Gastroesophageal sphincter (tissue), 3 donors: Measurements from ENCODE around the gene SEPTIN11.

Source experiments
- CTCF ChIP-seq, 4 experiments: fragments of 200-600 bp in 2 of 4; fragments of 450-650 bp in 2 of 4; sonication (generic) in 1 of 4; IDR thresholded peaks; one replicate each; pipeline ENCODE4 v1.5.1; 2017 to 2019; ENCODE audit warnings: antibody characterized with exemption in 4 of 4, mild to moderate bottlenecking in 2 of 4, moderate library complexity in 2 of 4
- EP300 ChIP-seq: sonication (generic); formaldehyde crosslinking; IDR thresholded peaks from one replicate; pipeline ENCODE4 v1.6.1; 2017; ENCODE audit warnings: antibody characterized with exemption, mild to moderate bottlenecking
- POLR2A ChIP-seq, 2 donors: fragments of 450-650 bp; IDR thresholded peaks; one replicate each; pipeline ENCODE4 v1.6.1; 2017; ENCODE audit warnings: antibody characterized with exemption in 2 of 2, mild to moderate bottlenecking in 2 of 2, moderate library complexity in 1 of 2
- POLR2AphosphoS5 ChIP-seq: sonication (generic); formaldehyde crosslinking; IDR thresholded peaks from one replicate; pipeline ENCODE4 v1.6.1; 2017; ENCODE audit warnings: antibody characterized with exemption

- TF ChIP-seq CTCF (IDR thresholded peaks at IDR 0.05) (no peak), EP300 (no peak), POLR2A (IDR thresholded peaks at IDR 0.05) (no peak), POLR2AphosphoS5 (no peak)
Measured at GRCh38 chr4:76968937-76969336, 19.4 kb downstream of the SEPTIN11 start.
